ENCODE measurements around the gene CCNY. TPM values are rescaled to one million over a fixed set of nuclear protein-coding genes. Genes with fewer than 3 reads are reported as not detected.

The CCNY gene
- total and polyA plus RNA-seq, 2 of the 4 experiments (the other 2 are of a cell fraction) = 38.0 to 131 TPM

DNA sequence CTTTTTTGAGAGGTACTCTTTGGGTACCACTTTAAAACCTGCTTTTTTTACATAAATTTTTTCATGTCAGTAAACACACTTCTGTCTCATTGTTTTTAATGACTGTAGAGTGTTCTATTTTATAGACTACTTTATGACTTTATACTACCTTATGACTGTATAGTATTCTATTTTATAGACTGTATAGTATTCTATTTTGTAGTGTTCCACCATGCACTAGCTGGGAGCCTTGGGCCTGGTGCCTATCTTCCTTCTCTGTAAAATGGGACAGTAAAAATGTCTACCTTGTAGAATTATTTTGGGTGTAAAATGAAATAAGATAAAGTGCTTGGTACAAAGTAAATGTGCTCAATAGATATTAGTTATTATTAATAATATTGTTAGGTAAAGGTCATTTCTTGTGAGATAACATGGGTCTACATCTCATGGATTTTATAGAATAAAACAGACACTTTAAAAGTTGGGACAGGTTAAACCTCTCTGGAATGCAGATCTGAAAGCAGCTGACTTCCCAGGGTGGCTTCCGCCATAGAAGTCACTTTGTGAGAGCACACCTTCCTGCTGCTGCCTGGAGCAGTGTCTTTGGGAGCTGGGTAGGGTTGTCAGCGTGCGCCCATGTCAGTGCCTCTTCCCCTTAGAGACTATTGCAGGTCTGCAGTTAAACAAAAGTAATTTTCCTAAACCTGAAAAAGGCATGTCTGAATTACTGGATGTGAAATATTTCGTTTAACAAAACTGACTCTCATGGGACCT lies 31.0 kb downstream of the CCNY start:
- Histone ChIP-seq H2AK9ac (replicated peaks; ENCODE audit: low read depth, low read length, poor library complexity) (no peak overlapping the region), H3K27ac (ENCODE audit: insufficient read depth, low read length) (no peak overlapping the region), H3K56ac (ENCODE audit: extremely low read depth, insufficient read depth, low read length) (no peak overlapping the region), H2BK20ac (ENCODE audit: low read depth, low read length) (no peak overlapping the region), H2BK15ac (ENCODE audit: low read depth, low read length) (no peak overlapping the region), H3K27me3 (ENCODE audit: control insufficient read depth, insufficient read depth, low read length) (no peaks in the 10 kb centered on the region), H3K9ac (ENCODE audit: low read depth, low read length) (no peak overlapping the region), H2AK5ac (ENCODE audit: low read depth, low read length) (no peak overlapping the region), H3K18ac (ENCODE audit: low read depth, low read length) (no peak overlapping the region), H3K4me3 (ENCODE audit: insufficient read depth, low read depth, low read length) (no peak overlapping the region), H3K9me1 (ENCODE audit: insufficient read depth, low read length) (peaks cover 22% of the 10 kb centered on the region), H3K36me3 (ENCODE audit: control insufficient read depth, insufficient read depth, low read length) (no peaks in the 10 kb centered on the region), H3K4ac (ENCODE audit: low read depth, low read length) (no peak overlapping the region), H3K14ac (replicated peaks; ENCODE audit: low read depth, low read length) (no peak overlapping the region), H4K91ac (ENCODE audit: insufficient read depth, low read depth, low read length) (no peak overlapping the region), H2AFZ (replicated peaks; ENCODE audit: low read length, poor library complexity) (no peak overlapping the region), H4K5ac (ENCODE audit: low read depth, low read length) (no peak overlapping the region), H3K4me1 (ENCODE audit: control insufficient read depth, insufficient read depth, low read length) (peaks cover 10% of the 10 kb centered on the region), H3K79me1 (ENCODE audit: low read depth in 1 of 2, low read length in 2 of 2) (peaks cover 23 to 75% of the 10 kb centered on the region in 2 experiments), H3K4me2 (ENCODE audit: low read depth, low read length) (no peak overlapping the region), H2BK5ac (ENCODE audit: low read depth, low read length, poor library complexity, severe bottlenecking) (no peak overlapping the region), H2BK120ac (ENCODE audit: low read depth, low read length) (no peak overlapping the region), H4K8ac (ENCODE audit: low read depth in 2 of 2, low read length in 2 of 2) (no peak overlapping the region), H3K9me3 (ENCODE audit: control insufficient read depth, insufficient read depth, low read length) (no peaks in the 10 kb centered on the region), H3K23ac (ENCODE audit: low read depth, low read length) (no peak overlapping the region), H4K20me1 (ENCODE audit: insufficient read depth, low read length) (peaks cover 83% of the 10 kb centered on the region)
- dilution Hi-C loops (cut with HindIII; ENCODE audit: low sequenced_read_pairs, unreplicated experiment) = no loop called here
- ChIA-PET POLR2A (ENCODE audit: unreplicated experiment) (no interaction called here), CTCF (no interaction called here)
- TF ChIP-seq FOS (IDR thresholded peaks at IDR 0.05; ENCODE audit: low read depth, low read length) = no peak
- TF ChIP-seq, protein P1, sequence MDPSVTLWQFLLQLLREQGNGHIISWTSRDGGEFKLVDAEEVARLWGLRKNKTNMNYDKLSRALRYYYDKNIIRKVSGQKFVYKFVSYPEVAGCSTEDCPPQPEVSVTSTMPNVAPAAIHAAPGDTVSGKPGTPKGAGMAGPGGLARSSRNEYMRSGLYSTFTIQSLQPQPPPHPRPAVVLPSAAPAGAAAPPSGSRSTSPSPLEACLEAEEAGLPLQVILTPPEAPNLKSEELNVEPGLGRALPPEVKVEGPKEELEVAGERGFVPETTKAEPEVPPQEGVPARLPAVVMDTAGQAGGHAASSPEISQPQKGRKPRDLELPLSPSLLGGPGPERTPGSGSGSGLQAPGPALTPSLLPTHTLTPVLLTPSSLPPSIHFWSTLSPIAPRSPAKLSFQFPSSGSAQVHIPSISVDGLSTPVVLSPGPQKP (IDR thresholded peaks at IDR 0.05; ENCODE audit: borderline replicate concordance, low read depth, low read length) = no peak
- TF ChIP-seq, protein P2, sequence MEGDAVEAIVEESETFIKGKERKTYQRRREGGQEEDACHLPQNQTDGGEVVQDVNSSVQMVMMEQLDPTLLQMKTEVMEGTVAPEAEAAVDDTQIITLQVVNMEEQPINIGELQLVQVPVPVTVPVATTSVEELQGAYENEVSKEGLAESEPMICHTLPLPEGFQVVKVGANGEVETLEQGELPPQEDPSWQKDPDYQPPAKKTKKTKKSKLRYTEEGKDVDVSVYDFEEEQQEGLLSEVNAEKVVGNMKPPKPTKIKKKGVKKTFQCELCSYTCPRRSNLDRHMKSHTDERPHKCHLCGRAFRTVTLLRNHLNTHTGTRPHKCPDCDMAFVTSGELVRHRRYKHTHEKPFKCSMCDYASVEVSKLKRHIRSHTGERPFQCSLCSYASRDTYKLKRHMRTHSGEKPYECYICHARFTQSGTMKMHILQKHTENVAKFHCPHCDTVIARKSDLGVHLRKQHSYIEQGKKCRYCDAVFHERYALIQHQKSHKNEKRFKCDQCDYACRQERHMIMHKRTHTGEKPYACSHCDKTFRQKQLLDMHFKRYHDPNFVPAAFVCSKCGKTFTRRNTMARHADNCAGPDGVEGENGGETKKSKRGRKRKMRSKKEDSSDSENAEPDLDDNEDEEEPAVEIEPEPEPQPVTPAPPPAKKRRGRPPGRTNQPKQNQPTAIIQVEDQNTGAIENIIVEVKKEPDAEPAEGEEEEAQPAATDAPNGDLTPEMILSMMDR (conservative IDR thresholded peaks at IDR 0.05; ENCODE audit: low read depth, low read length) = no peak
- TF ChIP-seq RFX5 (IDR thresholded peaks at IDR 0.05; ENCODE audit: low read depth, low read length) = no peak
- TF ChIP-seq, protein P3, sequence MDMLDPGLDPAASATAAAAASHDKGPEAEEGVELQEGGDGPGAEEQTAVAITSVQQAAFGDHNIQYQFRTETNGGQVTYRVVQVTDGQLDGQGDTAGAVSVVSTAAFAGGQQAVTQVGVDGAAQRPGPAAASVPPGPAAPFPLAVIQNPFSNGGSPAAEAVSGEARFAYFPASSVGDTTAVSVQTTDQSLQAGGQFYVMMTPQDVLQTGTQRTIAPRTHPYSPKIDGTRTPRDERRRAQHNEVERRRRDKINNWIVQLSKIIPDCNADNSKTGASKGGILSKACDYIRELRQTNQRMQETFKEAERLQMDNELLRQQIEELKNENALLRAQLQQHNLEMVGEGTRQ (IDR thresholded peaks at IDR 0.05; ENCODE audit: low read depth, low read length) = no peak
- no peak for TF ChIP-seq BHLHE40 (IDR thresholded peaks at IDR 0.05; ENCODE audit: low read depth, low read length)
- no peak for TF ChIP-seq RCOR1 (IDR thresholded peaks at IDR 0.05; ENCODE audit: insufficient replicate concordance, low read length)
- no peak for TF ChIP-seq NFE2L2 (IDR thresholded peaks at IDR 0.05; ENCODE audit: low read depth, low read length)
- TF ChIP-seq MAFK (IDR thresholded peaks at IDR 0.05; ENCODE audit: low read depth, low read length) = no peak
- BruUV-seq (replicated peaks) = no TSS peak
- no peak for DNase-seq
- intact Hi-C loops (cut with micrococcal nuclease) = no loop called here
- in situ Hi-C loops (cut with MboI; ENCODE audit: low sequenced_read_pairs) = no loop called here
- WGBS, 2 experiments (ENCODE audit: extremely low coverage in 2 of 2, insufficient read length in 1 of 2) = no CpG with 5 or more reads among the region's 4 CpGs
- no peak for ATAC-seq (ENCODE audit: low read depth)
